Astrocyte (in vitro differentiated cells and primary cell): Measurements from ENCODE around the gene IDE.

Experiments
- CTCF ChIP-seq: IDR thresholded peaks from 2 replicates; pipeline ENCODE4 v1.5.1; 2011; ENCODE audit warnings: low read depth, mild to moderate bottlenecking, inconsistent platforms, low read length, moderate library complexity; ENCODE audit not compliant: insufficient read depth
- EZH2 ChIP-seq: IDR thresholded peaks from 2 replicates; pipeline ENCODE4 v1.6.1; 2012; ENCODE audit warnings: mild to moderate bottlenecking, low read length, inconsistent platforms; ENCODE audit not compliant: insufficient read depth

DNA sequence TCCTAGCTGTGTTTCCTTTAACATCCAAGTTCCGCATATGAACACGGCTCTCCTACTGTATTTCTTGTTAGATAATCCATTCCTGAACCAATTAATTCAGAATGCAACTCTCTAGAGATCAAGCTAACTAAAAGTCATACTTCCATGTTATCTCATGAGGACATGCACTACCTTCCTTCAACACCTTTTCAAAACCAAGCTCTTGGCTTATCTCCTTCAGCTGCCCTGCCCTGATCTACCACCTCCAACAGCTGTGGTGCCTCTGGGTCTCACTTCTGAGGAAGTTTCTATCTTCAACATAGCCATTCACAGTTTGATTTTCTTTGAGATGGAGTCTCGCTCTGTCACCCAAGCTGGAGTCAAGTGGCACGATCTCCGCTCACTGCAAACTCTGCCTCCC lies 109.5 kb downstream of the IDE start:
- TF ChIP-seq CTCF, result no peak
- TF ChIP-seq EZH2, result no peak
